ENCODE results near the gene LRMDA. TPM values are rescaled to one million over a fixed set of nuclear protein-coding genes. Genes with fewer than 3 reads are reported as not detected.

The LRMDA gene
- total and polyA plus RNA-seq, 2 of the 13 experiments (the other 11 are each of a cell fraction or from before 2014, with no cell fraction given): 13.4 to 22.0 TPM

DNA sequence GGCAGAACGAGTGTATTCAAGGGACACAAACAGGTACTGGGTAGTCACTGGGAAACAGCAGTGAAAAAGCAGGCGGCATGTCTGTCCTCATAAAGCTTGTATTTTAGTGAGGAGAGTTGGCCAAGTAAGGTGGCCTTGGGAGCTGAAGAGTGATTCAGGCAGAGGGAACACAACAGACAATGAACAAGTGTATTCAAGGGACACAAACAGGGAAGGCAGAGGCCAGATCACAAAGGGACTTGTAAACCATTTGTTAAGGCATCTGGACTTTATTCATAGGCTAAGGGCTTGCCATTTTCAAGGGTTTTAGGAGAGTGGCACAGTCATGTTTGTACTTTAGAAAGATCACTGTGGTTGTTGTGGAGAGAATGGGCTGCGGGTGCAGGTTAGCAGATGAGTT is 49.0 kb downstream of the LRMDA start (continued):
- no peak for TF ChIP-seq ZNF614 (CRISPR knock-in tag; IDR thresholded peaks at IDR 0.05; ENCODE audit: borderline replicate concordance)
- no peak for TF ChIP-seq POLR2AphosphoS5 (IDR thresholded peaks at IDR 0.05; ENCODE audit: low read depth, low read length)
- TF ChIP-seq, protein P1, sequence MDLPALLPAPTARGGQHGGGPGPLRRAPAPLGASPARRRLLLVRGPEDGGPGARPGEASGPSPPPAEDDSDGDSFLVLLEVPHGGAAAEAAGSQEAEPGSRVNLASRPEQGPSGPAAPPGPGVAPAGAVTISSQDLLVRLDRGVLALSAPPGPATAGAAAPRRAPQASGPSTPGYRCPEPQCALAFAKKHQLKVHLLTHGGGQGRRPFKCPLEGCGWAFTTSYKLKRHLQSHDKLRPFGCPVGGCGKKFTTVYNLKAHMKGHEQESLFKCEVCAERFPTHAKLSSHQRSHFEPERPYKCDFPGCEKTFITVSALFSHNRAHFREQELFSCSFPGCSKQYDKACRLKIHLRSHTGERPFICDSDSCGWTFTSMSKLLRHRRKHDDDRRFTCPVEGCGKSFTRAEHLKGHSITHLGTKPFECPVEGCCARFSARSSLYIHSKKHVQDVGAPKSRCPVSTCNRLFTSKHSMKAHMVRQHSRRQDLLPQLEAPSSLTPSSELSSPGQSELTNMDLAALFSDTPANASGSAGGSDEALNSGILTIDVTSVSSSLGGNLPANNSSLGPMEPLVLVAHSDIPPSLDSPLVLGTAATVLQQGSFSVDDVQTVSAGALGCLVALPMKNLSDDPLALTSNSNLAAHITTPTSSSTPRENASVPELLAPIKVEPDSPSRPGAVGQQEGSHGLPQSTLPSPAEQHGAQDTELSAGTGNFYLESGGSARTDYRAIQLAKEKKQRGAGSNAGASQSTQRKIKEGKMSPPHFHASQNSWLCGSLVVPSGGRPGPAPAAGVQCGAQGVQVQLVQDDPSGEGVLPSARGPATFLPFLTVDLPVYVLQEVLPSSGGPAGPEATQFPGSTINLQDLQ (CRISPR knock-in tag; IDR thresholded peaks at IDR 0.05): no peak
- no peak for TF ChIP-seq DNMT3B (CRISPR knock-in tag; conservative IDR thresholded peaks at IDR 0.05)
- no peak for TF ChIP-seq SALL1 (CRISPR knock-in tag; IDR thresholded peaks at IDR 0.05)
- no peak for TF ChIP-seq SNAPC2 (CRISPR knock-in tag; IDR thresholded peaks at IDR 0.05)
- peak; percentile 22; the same call in 1 of the 2 replicates for TF ChIP-seq RARA (CRISPR knock-in tag; IDR thresholded peaks at IDR 0.05)
- TF ChIP-seq ZFAT (CRISPR knock-in tag; conservative IDR thresholded peaks at IDR 0.05): no peak
- no peak for TF ChIP-seq SMARCC2 (IDR thresholded peaks at IDR 0.05)
- TF ChIP-seq, protein P2, sequence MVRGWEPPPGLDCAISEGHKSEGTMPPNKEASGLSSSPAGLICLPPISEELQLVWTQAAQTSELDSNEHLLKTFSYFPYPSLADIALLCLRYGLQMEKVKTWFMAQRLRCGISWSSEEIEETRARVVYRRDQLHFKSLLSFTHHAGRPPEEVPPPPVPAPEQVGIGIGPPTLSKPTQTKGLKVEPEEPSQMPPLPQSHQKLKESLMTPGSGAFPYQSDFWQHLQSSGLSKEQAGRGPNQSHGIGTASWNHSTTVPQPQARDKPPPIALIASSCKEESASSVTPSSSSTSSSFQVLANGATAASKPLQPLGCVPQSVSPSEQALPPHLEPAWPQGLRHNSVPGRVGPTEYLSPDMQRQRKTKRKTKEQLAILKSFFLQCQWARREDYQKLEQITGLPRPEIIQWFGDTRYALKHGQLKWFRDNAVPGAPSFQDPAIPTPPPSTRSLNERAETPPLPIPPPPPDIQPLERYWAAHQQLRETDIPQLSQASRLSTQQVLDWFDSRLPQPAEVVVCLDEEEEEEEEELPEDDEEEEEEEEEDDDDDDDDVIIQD (CRISPR knock-in tag; IDR thresholded peaks at IDR 0.05; ENCODE audit: low read depth): no peak
- TF ChIP-seq, protein P3, sequence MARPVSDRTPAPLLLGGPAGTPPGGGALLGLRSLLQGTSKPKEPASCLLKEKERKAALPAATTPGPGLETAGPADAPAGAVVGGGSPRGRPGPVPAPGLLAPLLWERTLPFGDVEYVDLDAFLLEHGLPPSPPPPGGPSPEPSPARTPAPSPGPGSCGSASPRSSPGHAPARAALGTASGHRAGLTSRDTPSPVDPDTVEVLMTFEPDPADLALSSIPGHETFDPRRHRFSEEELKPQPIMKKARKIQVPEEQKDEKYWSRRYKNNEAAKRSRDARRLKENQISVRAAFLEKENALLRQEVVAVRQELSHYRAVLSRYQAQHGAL (CRISPR knock-in tag; IDR thresholded peaks at IDR 0.05; ENCODE audit: not compliant biosample characterization): no peak
- no peak for TF ChIP-seq TGIF2 (CRISPR knock-in tag; IDR thresholded peaks at IDR 0.05)
- TF ChIP-seq NCOA2 (CRISPR knock-in tag; IDR thresholded peaks at IDR 0.05): 0 out of 2 replicates have a peak, but pooled peaks have one; percentile 22
- no peak for TF ChIP-seq GABPA (IDR thresholded peaks at IDR 0.05; ENCODE audit: low read depth, low read length)
- TF ChIP-seq GABPA (CRISPR knock-in tag; IDR thresholded peaks at IDR 0.05; ENCODE audit: low read depth): no peak
- no peak for TF ChIP-seq CCDC6 (CRISPR knock-in tag; IDR thresholded peaks at IDR 0.05)
- TF ChIP-seq, protein P4, sequence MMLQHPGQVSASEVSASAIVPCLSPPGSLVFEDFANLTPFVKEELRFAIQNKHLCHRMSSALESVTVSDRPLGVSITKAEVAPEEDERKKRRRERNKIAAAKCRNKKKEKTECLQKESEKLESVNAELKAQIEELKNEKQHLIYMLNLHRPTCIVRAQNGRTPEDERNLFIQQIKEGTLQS (CRISPR knock-in tag; IDR thresholded peaks at IDR 0.05): no peak
- TF ChIP-seq ARNT (IDR thresholded peaks at IDR 0.05): no peak
- no peak for TF ChIP-seq THYN1 (CRISPR knock-in tag; IDR thresholded peaks at IDR 0.05; ENCODE audit: borderline replicate concordance, low read depth)
- TF ChIP-seq, protein P5, sequence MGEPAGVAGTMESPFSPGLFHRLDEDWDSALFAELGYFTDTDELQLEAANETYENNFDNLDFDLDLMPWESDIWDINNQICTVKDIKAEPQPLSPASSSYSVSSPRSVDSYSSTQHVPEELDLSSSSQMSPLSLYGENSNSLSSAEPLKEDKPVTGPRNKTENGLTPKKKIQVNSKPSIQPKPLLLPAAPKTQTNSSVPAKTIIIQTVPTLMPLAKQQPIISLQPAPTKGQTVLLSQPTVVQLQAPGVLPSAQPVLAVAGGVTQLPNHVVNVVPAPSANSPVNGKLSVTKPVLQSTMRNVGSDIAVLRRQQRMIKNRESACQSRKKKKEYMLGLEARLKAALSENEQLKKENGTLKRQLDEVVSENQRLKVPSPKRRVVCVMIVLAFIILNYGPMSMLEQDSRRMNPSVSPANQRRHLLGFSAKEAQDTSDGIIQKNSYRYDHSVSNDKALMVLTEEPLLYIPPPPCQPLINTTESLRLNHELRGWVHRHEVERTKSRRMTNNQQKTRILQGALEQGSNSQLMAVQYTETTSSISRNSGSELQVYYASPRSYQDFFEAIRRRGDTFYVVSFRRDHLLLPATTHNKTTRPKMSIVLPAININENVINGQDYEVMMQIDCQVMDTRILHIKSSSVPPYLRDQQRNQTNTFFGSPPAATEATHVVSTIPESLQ (CRISPR knock-in tag; conservative IDR thresholded peaks at IDR 0.05): no peak
- TF ChIP-seq, protein P6, sequence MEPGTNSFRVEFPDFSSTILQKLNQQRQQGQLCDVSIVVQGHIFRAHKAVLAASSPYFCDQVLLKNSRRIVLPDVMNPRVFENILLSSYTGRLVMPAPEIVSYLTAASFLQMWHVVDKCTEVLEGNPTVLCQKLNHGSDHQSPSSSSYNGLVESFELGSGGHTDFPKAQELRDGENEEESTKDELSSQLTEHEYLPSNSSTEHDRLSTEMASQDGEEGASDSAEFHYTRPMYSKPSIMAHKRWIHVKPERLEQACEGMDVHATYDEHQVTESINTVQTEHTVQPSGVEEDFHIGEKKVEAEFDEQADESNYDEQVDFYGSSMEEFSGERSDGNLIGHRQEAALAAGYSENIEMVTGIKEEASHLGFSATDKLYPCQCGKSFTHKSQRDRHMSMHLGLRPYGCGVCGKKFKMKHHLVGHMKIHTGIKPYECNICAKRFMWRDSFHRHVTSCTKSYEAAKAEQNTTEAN (CRISPR knock-in tag; conservative IDR thresholded peaks at IDR 0.05): no peak
- no peak for TF ChIP-seq MAFG (CRISPR knock-in tag; IDR thresholded peaks at IDR 0.05)
- TF ChIP-seq ZNF446 (CRISPR knock-in tag; IDR thresholded peaks at IDR 0.05): no peak
- no peak for TF ChIP-seq FIP1L1 (IDR thresholded peaks at IDR 0.05; ENCODE audit: borderline replicate concordance, insufficient read depth, low read depth, low read length)
- TF ChIP-seq KLF9 (CRISPR knock-in tag; IDR thresholded peaks at IDR 0.05; ENCODE audit: low read depth): no peak

Data from HepG2 (cell line).